IMR-90 (cell line): ENCODE results near the gene EVPL. TPM values are rescaled to one million over a fixed set of nuclear protein-coding genes. Genes with fewer than 3 reads are reported as not detected.

Experiments used
- ATAC-seq: fragments of 200-7000 bp; cut with Tn5 transposase; 2 replicates; pipeline ENCODE4 v1.9.1; 2020; ENCODE audit warnings: low read depth, mild to moderate bottlenecking, moderate library complexity
- BruUV-seq: library from RNA; stranded (reverse); fragments of 400-500 nt; replicated peaks from 2 replicates; lab custom pipeline; 2021; lab: Mats Ljungman, UMichigan
- CTCF ChIA-PET: fragments of 300-600 bp; formaldehyde crosslinking; extraction: SDS; loops from one replicate; lab custom pipeline; 2021; ENCODE audit warnings: antibody characterized with exemption; lab: Yijun Ruan, JAX
- POLR2A ChIA-PET: fragments of 300-600 bp; sonication (Branson Sonifier 250); formaldehyde crosslinking; loops from one replicate; lab custom pipeline; 2022; ENCODE audit warnings: antibody characterized with exemption; ENCODE audit not compliant: unreplicated experiment; lab: Charles Lee
- DNase-seq: peaks from one replicate; pipeline ENCODE4 v3.0.0; 2013
- H2AFZ ChIP-seq: replicated peaks from 2 replicates; pipeline ENCODE3; 2013; ENCODE audit warnings: low read length, mild to moderate bottlenecking; ENCODE audit not compliant: poor library complexity
- H2AK5ac ChIP-seq: 2 replicates; pipeline ENCODE4 v1.6.1; 2013; ENCODE audit warnings: low read depth, low read length, inconsistent platforms
- H2AK9ac ChIP-seq: replicated peaks from 2 replicates; pipeline ENCODE3; 2013; ENCODE audit warnings: mild to moderate bottlenecking, low read depth, low read length, moderate library complexity; ENCODE audit not compliant: poor library complexity
- H2BK120ac ChIP-seq: 2 replicates; pipeline ENCODE4 v1.6.1; 2013; ENCODE audit warnings: low read depth, low read length, inconsistent platforms
- H2BK15ac ChIP-seq: 3 replicates; pipeline ENCODE4 v1.6.1; 2013; ENCODE audit warnings: low read depth, low read length, inconsistent platforms
- H2BK20ac ChIP-seq: 2 replicates; pipeline ENCODE4 v1.6.1; 2013; ENCODE audit warnings: low read depth, mild to moderate bottlenecking, inconsistent platforms, low read length, moderate library complexity
- H2BK5ac ChIP-seq: 2 replicates; pipeline ENCODE4 v1.6.1; 2013; ENCODE audit warnings: mild to moderate bottlenecking, low read depth, low read length, inconsistent platforms; ENCODE audit not compliant: poor library complexity, severe bottlenecking
- H3K14ac ChIP-seq: replicated peaks from 2 replicates; pipeline ENCODE4 v1.6.1; 2013; ENCODE audit warnings: low read depth, low read length, inconsistent platforms
- H3K18ac ChIP-seq: 2 replicates; pipeline ENCODE4 v1.6.1; 2013; ENCODE audit warnings: low read depth, low read length, control low read depth
- H3K23ac ChIP-seq: 2 replicates; pipeline ENCODE4 v1.6.1; 2013; ENCODE audit warnings: low read depth, low read length, inconsistent platforms
- H3K27ac ChIP-seq: 2 replicates; pipeline ENCODE4 v1.5.1; 2013; ENCODE audit warnings: mild to moderate bottlenecking, control low read depth, low read length; ENCODE audit not compliant: insufficient read depth
- H3K27me3 ChIP-seq: 2 replicates; pipeline ENCODE4 v1.6.1; 2013; ENCODE audit warnings: low read length; ENCODE audit not compliant: control insufficient read depth, insufficient read depth
- H3K36me3 ChIP-seq: 2 replicates; pipeline ENCODE4 v1.6.1; 2013; ENCODE audit warnings: low read length, mixed read lengths; ENCODE audit not compliant: control insufficient read depth, insufficient read depth
- H3K4ac ChIP-seq: 2 replicates; pipeline ENCODE4 v1.6.1; 2013; ENCODE audit warnings: low read depth, low read length, inconsistent platforms
- H3K4me1 ChIP-seq: 2 replicates; pipeline ENCODE4 v1.6.1; 2013; ENCODE audit warnings: low read length, mixed read lengths; ENCODE audit not compliant: control insufficient read depth, insufficient read depth
- H3K4me2 ChIP-seq: 2 replicates; pipeline ENCODE4 v1.6.1; 2013; ENCODE audit warnings: low read depth, mild to moderate bottlenecking, control low read depth, low read length, moderate library complexity
- H3K4me3 ChIP-seq: 2 replicates; pipeline ENCODE4 v1.5.1; 2013; ENCODE audit warnings: low read depth, mild to moderate bottlenecking, control low read depth, low read length, moderate library complexity; ENCODE audit not compliant: insufficient read depth
- H3K56ac ChIP-seq: 2 replicates; pipeline ENCODE4 v1.6.1; 2013; ENCODE audit warnings: low read length, inconsistent platforms; ENCODE audit not compliant: insufficient read depth; ENCODE audit errors: extremely low read depth
- H3K79me1 ChIP-seq, 2 experiments: 2 replicates each; pipeline ENCODE4 v1.6.1; 2013; ENCODE audit warnings: low read length in 2 of 2, inconsistent platforms in 1 of 2, low read depth in 1 of 2
- H3K9ac ChIP-seq: 2 replicates; pipeline ENCODE4 v1.6.1; 2013; ENCODE audit warnings: low read depth, low read length, control low read depth
- H3K9me1 ChIP-seq: 2 replicates; pipeline ENCODE4 v1.6.1; 2013; ENCODE audit warnings: low read length, inconsistent platforms; ENCODE audit not compliant: insufficient read depth
- H3K9me3 ChIP-seq: 2 replicates; pipeline ENCODE4 v1.6.1; 2013; ENCODE audit warnings: low read length; ENCODE audit not compliant: control insufficient read depth, insufficient read depth
- H4K20me1 ChIP-seq: 2 replicates; pipeline ENCODE4 v1.6.1; 2013; ENCODE audit warnings: low read length, inconsistent platforms; ENCODE audit not compliant: insufficient read depth
- H4K5ac ChIP-seq: 2 replicates; pipeline ENCODE4 v1.6.1; 2013; ENCODE audit warnings: mild to moderate bottlenecking, low read depth, low read length, control low read depth
- H4K8ac ChIP-seq, 2 experiments: 2 replicates each; pipeline ENCODE4 v1.6.1; 2013; ENCODE audit warnings: low read depth in 2 of 2, low read length in 2 of 2, control low read depth in 1 of 2, inconsistent platforms in 1 of 2
- H4K91ac ChIP-seq: 2 replicates; pipeline ENCODE4 v1.6.1; 2013; ENCODE audit warnings: low read depth, low read length, inconsistent platforms; ENCODE audit not compliant: insufficient read depth
- BHLHE40 ChIP-seq: fragments of 150-350 bp; IDR thresholded peaks from 2 replicates; pipeline ENCODE4 v1.6.1; 2016; ENCODE audit warnings: mild to moderate bottlenecking, low read depth, low read length
- CHD1 ChIP-seq: IDR thresholded peaks from 2 replicates; pipeline ENCODE4 v1.6.1; 2012; ENCODE audit warnings: low read depth, low read length, improper control_type of control experiment
- FOS ChIP-seq: fragments of 150-350 bp; IDR thresholded peaks from 2 replicates; pipeline ENCODE4 v1.6.1; 2016; ENCODE audit warnings: low read depth, low read length
- MAFK ChIP-seq: IDR thresholded peaks from 2 replicates; pipeline ENCODE4 v1.6.1; 2012; ENCODE audit warnings: low read depth, low read length, improper control_type of control experiment
- MAZ ChIP-seq: IDR thresholded peaks from 2 replicates; pipeline ENCODE4 v1.6.1; 2012; ENCODE audit warnings: low read depth, mild to moderate bottlenecking, low read length, improper control_type of control experiment, moderate library complexity, borderline replicate concordance
- MXI1 ChIP-seq: IDR thresholded peaks from 2 replicates; pipeline ENCODE4 v1.6.1; 2012; ENCODE audit warnings: low read depth, mild to moderate bottlenecking, low read length, moderate library complexity, borderline replicate concordance
- NFE2L2 ChIP-seq: fragments of 150-350 bp; IDR thresholded peaks from 2 replicates; pipeline ENCODE4 v1.6.1; 2016; ENCODE audit warnings: low read depth, mild to moderate bottlenecking, low read length
- POLR2A ChIP-seq: IDR thresholded peaks from 2 replicates; pipeline ENCODE4 v1.6.1; 2012; ENCODE audit warnings: mild to moderate bottlenecking, low read depth, low read length
- RCOR1 ChIP-seq: IDR thresholded peaks from 2 replicates; pipeline ENCODE4 v1.6.1; 2012; ENCODE audit warnings: mild to moderate bottlenecking, low read length, improper control_type of control experiment; ENCODE audit not compliant: insufficient replicate concordance
- RFX5 ChIP-seq: IDR thresholded peaks from 2 replicates; pipeline ENCODE4 v1.8.0; 2012; ENCODE audit warnings: low read depth, mild to moderate bottlenecking, low read length, moderate library complexity
- WGBS, 2 experiments: methylation state at CpG; one replicate each; pipeline versions ENCODE4 v1.1.5 to v1.1.7; 2013; ENCODE audit warnings: missing lambda C conversion rate in 2 of 2; ENCODE audit not compliant: insufficient read length in 1 of 2; ENCODE audit errors: extremely low coverage in 2 of 2; 5-methylcytosine and 5-hydroxymethylcytosine counted together
- dilution Hi-C: fragments of 300-500 bp; cut with HindIII; formaldehyde crosslinking; loops from one replicate; pipeline ENCODE4 v1.14.3; 2018; ENCODE audit warnings: low sequenced_read_pairs; ENCODE audit not compliant: unreplicated experiment
- in situ Hi-C: fragments of 300-500 bp; cut with MboI; formaldehyde crosslinking; loops from 3 replicates; pipeline ENCODE4 v1.14.3; 2019; ENCODE audit warnings: low sequenced_read_pairs, inconsistent platforms, mixed read lengths
- intact Hi-C: fragments of 100-400 bp; cut with micrococcal nuclease; formaldehyde crosslinking; loops from 2 replicates; pipeline ENCODE4 v1.10.0; 2022
- polyA plus RNA-seq, 3 experiments: library from polyadenylated mRNA; depleted of rRNA; stranded (reverse); fragments of >200 nt; gene quantifications; 2 replicates each; pipeline ENCODE4 v1.2.3, GENCODE V29; 2012; ENCODE audit warnings: low replicate concordance in 1 of 3
- total RNA-seq: library from RNA; depleted of rRNA; stranded (reverse); fragments of >200 nt; gene quantifications from 2 replicates; pipeline ENCODE4 v1.2.3, GENCODE V29; 2012
- TF ChIP-seq, protein P1 (sequence below): fragments of 150-350 bp; IDR thresholded peaks from 2 replicates; pipeline ENCODE4 v1.6.1; 2016; ENCODE audit warnings: low read depth, mild to moderate bottlenecking, low read length, moderate library complexity, borderline replicate concordance
- TF ChIP-seq, protein P2 (sequence below): fragments of 150-350 bp; IDR thresholded peaks from 2 replicates; pipeline ENCODE4 v1.6.1; 2017; ENCODE audit warnings: mild to moderate bottlenecking, antibody characterized with exemption, low read length, low read depth

Gene EVPL
- total and polyA plus RNA-seq, 2 of the 4 experiments (the other 2 are of a cell fraction), result not detected

DNA sequence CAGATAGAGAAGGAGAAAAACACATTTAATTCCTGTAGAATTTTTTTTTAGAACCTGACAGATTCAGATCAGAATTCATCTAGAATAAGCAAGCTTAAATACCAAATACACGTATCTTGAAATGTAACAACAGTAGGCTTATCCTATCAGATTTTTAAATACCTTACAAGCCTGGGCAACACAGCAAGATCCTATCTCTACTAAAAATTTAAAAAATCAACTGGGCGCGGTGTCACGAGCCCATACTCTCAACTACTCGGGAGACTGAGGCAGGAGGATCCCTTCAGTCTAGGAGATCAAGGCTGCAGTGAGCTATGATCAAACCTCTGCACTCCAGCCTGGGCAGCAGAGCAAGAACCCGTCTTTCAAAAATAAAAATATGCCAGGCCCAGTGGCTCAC lies 61.6 kb downstream of the EVPL start:
- no peak overlapping the region for H2BK15ac ChIP-seq
- BruUV-seq, result no TSS peak
- CTCF ChIA-PET, result interaction anchor here (0.7 kb wide), 1 partner anchor 592 kb away, joined by 3 read pairs; no protein-coding TSS in a partner anchor
- no peak overlapping the region for H3K23ac ChIP-seq
- H3K9ac ChIP-seq, result no peak overlapping the region
- in situ Hi-C loops (no loop called here), intact Hi-C loops (no loop called here), dilution Hi-C loops (no loop called here)
- H3K27ac ChIP-seq, result no peak overlapping the region
- H3K36me3 ChIP-seq, result peaks cover 10% of the 10 kb centered on the region
- H4K91ac ChIP-seq, result no peak overlapping the region
- POLR2A ChIA-PET, result no interaction called here
- no peak overlapping the region for H2AK9ac ChIP-seq
- ATAC-seq, result no peak
- H3K4ac ChIP-seq, result no peak overlapping the region
- no peak for DNase-seq
- H2AK5ac ChIP-seq, result no peak overlapping the region
- H3K9me3 ChIP-seq, result no peaks in the 10 kb centered on the region
- H3K4me1 ChIP-seq, result no peaks in the 10 kb centered on the region
- peaks cover 15% of the 10 kb centered on the region; the same call in 1 of the 2 replicates for H4K20me1 ChIP-seq
- no peak overlapping the region for H2AFZ ChIP-seq
- no peak overlapping the region for H3K18ac ChIP-seq
- H3K56ac ChIP-seq, result no peak overlapping the region
- no peak overlapping the region for H4K5ac ChIP-seq
- H2BK5ac ChIP-seq, result no peak overlapping the region
- TF ChIP-seq MAZ (no peak), RCOR1 (no peak), MXI1 (no peak), MAFK (no peak), FOS (no peak), BHLHE40 (no peak), NFE2L2 (no peak), POLR2A (no peak), CHD1 (no peak), RFX5 (no peak)
- TF ChIP-seq, protein P1, sequence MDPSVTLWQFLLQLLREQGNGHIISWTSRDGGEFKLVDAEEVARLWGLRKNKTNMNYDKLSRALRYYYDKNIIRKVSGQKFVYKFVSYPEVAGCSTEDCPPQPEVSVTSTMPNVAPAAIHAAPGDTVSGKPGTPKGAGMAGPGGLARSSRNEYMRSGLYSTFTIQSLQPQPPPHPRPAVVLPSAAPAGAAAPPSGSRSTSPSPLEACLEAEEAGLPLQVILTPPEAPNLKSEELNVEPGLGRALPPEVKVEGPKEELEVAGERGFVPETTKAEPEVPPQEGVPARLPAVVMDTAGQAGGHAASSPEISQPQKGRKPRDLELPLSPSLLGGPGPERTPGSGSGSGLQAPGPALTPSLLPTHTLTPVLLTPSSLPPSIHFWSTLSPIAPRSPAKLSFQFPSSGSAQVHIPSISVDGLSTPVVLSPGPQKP, result no peak
- TF ChIP-seq, protein P2, sequence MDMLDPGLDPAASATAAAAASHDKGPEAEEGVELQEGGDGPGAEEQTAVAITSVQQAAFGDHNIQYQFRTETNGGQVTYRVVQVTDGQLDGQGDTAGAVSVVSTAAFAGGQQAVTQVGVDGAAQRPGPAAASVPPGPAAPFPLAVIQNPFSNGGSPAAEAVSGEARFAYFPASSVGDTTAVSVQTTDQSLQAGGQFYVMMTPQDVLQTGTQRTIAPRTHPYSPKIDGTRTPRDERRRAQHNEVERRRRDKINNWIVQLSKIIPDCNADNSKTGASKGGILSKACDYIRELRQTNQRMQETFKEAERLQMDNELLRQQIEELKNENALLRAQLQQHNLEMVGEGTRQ, result no peak
- 100% methylated on average over 1 of the region's 6 CpGs; no CpG with 5 or more reads in 1 of the 2 experiments for WGBS, 2 experiments
- no peak overlapping the region for H3K14ac ChIP-seq
- no peak overlapping the region for H2BK20ac ChIP-seq
- peaks cover 22 to 51% of the 10 kb centered on the region in 2 experiments for H3K79me1 ChIP-seq
- H3K4me3 ChIP-seq, result no peak overlapping the region
- H2BK120ac ChIP-seq, result no peak overlapping the region
- H3K9me1 ChIP-seq, result no peaks in the 10 kb centered on the region
- no peak overlapping the region for H4K8ac ChIP-seq
- no peaks in the 10 kb centered on the region for H3K27me3 ChIP-seq
- no peak overlapping the region for H3K4me2 ChIP-seq
